Astrocyte (in vitro differentiated cells and primary cell): Measurements from ENCODE around the gene STOM. TPM values are rescaled to one million over a fixed set of nuclear protein-coding genes. Genes with fewer than 3 reads are reported as not detected.

Experiments used
- DNase-seq: peaks from one replicate; pipeline ENCODE4 v3.0.0-alpha.2; 2010; ENCODE audit warnings: low read depth
- FAIRE-seq: peaks from 2 replicates; lab custom pipeline; 2011; peaks lifted over from hg19 to GRCh38; lab: Jason Lieb, UNC
- H2AFZ ChIP-seq: 2 replicates; pipeline ENCODE4 v1.6.0; 2012; ENCODE audit warnings: low read depth, low read length, inconsistent platforms
- H3K27ac ChIP-seq: 2 replicates; pipeline ENCODE4 v1.5.1; 2011; ENCODE audit warnings: low read depth, low read length, inconsistent platforms
- H3K27me3 ChIP-seq: 2 replicates; pipeline ENCODE4 v1.6.0; 2011; ENCODE audit warnings: low read length, inconsistent platforms; ENCODE audit not compliant: insufficient read depth
- H3K36me3 ChIP-seq: 2 replicates; pipeline ENCODE4 v1.5.1; 2011; ENCODE audit warnings: low read length, inconsistent platforms; ENCODE audit not compliant: insufficient read depth
- H3K4me1 ChIP-seq: 2 replicates; pipeline ENCODE4 v1.5.1; 2011; ENCODE audit warnings: low read length, inconsistent platforms; ENCODE audit not compliant: insufficient read depth
- H3K4me2 ChIP-seq: 2 replicates; pipeline ENCODE4 v1.6.0; 2012; ENCODE audit warnings: low read length, inconsistent platforms
- H3K4me3 ChIP-seq: 2 replicates; pipeline ENCODE4 v1.5.1; 2011; ENCODE audit warnings: low read depth, mild to moderate bottlenecking, low read length, inconsistent platforms; ENCODE audit not compliant: insufficient read depth
- H3K79me2 ChIP-seq: 2 replicates; pipeline ENCODE4 v1.6.0; 2012; ENCODE audit warnings: mild to moderate bottlenecking, low read length, inconsistent platforms; ENCODE audit not compliant: insufficient read depth
- H3K9ac ChIP-seq: 2 replicates; pipeline ENCODE4 v1.6.0; 2012; ENCODE audit warnings: mild to moderate bottlenecking, low read length, inconsistent platforms
- H3K9me3 ChIP-seq: 2 replicates; pipeline ENCODE4 v1.5.1; 2012; ENCODE audit warnings: low read depth, mild to moderate bottlenecking, low read length, inconsistent platforms; ENCODE audit not compliant: insufficient read depth
- H4K20me1 ChIP-seq: 2 replicates; pipeline ENCODE4 v1.6.0; 2012; ENCODE audit warnings: low read length, inconsistent platforms; ENCODE audit not compliant: insufficient read depth
- H3K27ac Mint-ChIP-seq: one replicate; pipeline ENCODE4 v1.8.0; 2021; ENCODE audit warnings: mild to moderate bottlenecking, mixed read lengths; ENCODE audit not compliant: unreplicated experiment
- H3K27me3 Mint-ChIP-seq: one replicate; pipeline ENCODE4 v1.8.0; 2021; ENCODE audit warnings: low read depth, mixed read lengths; ENCODE audit not compliant: unreplicated experiment
- H3K36me3 Mint-ChIP-seq: one replicate; pipeline ENCODE4 v1.8.0; 2021; ENCODE audit warnings: low read depth, mixed read lengths; ENCODE audit not compliant: unreplicated experiment
- H3K4me1 Mint-ChIP-seq: one replicate; pipeline ENCODE4 v1.8.0; 2021; ENCODE audit warnings: low read depth, mixed read lengths; ENCODE audit not compliant: unreplicated experiment
- H3K4me3 Mint-ChIP-seq: one replicate; pipeline ENCODE4 v1.8.0; 2021; ENCODE audit warnings: mild to moderate bottlenecking, moderate library complexity, mixed read lengths; ENCODE audit not compliant: unreplicated experiment
- H3K9me3 Mint-ChIP-seq: one replicate; pipeline ENCODE4 v1.8.0; 2021; ENCODE audit warnings: mild to moderate bottlenecking, mixed read lengths; ENCODE audit not compliant: unreplicated experiment
- EZH2 ChIP-seq: IDR thresholded peaks from 2 replicates; pipeline ENCODE4 v1.6.1; 2012; ENCODE audit warnings: mild to moderate bottlenecking, low read length, inconsistent platforms; ENCODE audit not compliant: insufficient read depth
- total RNA-seq: library from RNA; stranded (reverse); gene quantifications from 2 replicates; pipeline ENCODE4 v1.2.1, GENCODE V29; 2021
- TF ChIP-seq, protein P1 (sequence below): IDR thresholded peaks from 2 replicates; pipeline ENCODE4 v1.5.1; 2011; ENCODE audit warnings: low read depth, mild to moderate bottlenecking, inconsistent platforms, low read length, moderate library complexity; ENCODE audit not compliant: insufficient read depth

STOM gene
- total RNA-seq, 1 donor from 2014 or later: 8.7 TPM

DNA sequence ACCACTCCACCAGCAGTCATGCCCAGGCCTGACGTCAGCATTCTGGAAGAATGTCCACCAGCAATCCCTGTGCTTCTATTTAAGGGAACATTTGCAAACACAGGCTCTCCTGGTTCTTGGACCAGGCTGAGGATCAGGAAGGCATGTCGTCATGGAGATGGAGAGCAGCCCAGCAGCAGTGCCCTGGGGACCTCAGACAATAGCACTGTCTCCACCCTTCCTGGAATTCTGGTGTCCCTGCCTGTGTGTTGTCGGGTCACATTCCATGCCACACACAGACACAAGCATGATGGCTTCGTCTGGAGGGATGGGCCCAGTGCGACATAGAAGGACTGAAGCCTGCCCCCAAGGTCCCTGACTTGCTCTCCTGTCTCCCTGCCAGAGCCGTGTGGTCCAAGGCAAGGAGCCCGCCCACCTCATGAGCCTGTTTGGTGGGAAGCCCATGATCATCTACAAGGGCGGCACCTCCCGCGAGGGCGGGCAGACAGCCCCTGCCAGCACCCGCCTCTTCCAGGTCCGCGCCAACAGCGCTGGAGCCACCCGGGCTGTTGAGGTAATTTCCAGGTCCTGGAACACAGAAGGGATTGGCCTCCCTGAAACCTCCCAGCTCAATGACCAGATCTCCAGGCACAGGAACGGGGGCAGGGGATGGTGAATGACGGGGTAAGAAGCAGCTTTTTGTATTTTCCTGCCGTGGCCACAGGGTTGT, 43.8 kb downstream of the STOM start:
- peaks cover 8% of the 10 kb centered on the region for H3K4me1 Mint-ChIP-seq
- no peak overlapping the region for H3K9ac ChIP-seq
- FAIRE-seq: no peak
- H3K27ac Mint-ChIP-seq: no peak overlapping the region
- H3K36me3 Mint-ChIP-seq: peaks cover 34% of the 10 kb centered on the region
- no peaks in the 10 kb centered on the region for H3K27me3 ChIP-seq
- H3K9me3 ChIP-seq: no peaks in the 10 kb centered on the region
- peaks cover 6% of the 10 kb centered on the region for H4K20me1 ChIP-seq
- TF ChIP-seq, protein P1, sequence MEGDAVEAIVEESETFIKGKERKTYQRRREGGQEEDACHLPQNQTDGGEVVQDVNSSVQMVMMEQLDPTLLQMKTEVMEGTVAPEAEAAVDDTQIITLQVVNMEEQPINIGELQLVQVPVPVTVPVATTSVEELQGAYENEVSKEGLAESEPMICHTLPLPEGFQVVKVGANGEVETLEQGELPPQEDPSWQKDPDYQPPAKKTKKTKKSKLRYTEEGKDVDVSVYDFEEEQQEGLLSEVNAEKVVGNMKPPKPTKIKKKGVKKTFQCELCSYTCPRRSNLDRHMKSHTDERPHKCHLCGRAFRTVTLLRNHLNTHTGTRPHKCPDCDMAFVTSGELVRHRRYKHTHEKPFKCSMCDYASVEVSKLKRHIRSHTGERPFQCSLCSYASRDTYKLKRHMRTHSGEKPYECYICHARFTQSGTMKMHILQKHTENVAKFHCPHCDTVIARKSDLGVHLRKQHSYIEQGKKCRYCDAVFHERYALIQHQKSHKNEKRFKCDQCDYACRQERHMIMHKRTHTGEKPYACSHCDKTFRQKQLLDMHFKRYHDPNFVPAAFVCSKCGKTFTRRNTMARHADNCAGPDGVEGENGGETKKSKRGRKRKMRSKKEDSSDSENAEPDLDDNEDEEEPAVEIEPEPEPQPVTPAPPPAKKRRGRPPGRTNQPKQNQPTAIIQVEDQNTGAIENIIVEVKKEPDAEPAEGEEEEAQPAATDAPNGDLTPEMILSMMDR: no peak
- no peak for TF ChIP-seq EZH2
- H3K4me3 Mint-ChIP-seq: no peak overlapping the region
- no peaks in the 10 kb centered on the region for H3K9me3 Mint-ChIP-seq
- H3K27me3 Mint-ChIP-seq: no peaks in the 10 kb centered on the region
- DNase-seq: peak; percentile 45
- no peak overlapping the region for H3K4me2 ChIP-seq
- peaks cover 16% of the 10 kb centered on the region for H3K4me1 ChIP-seq
- H2AFZ ChIP-seq: no peak overlapping the region
- H3K4me3 ChIP-seq: no peak overlapping the region
- H3K27ac ChIP-seq: peak overlapping the region; percentile 24
- no peaks in the 10 kb centered on the region for H3K79me2 ChIP-seq
- H3K36me3 ChIP-seq: peaks cover 53% of the 10 kb centered on the region

DNA sequence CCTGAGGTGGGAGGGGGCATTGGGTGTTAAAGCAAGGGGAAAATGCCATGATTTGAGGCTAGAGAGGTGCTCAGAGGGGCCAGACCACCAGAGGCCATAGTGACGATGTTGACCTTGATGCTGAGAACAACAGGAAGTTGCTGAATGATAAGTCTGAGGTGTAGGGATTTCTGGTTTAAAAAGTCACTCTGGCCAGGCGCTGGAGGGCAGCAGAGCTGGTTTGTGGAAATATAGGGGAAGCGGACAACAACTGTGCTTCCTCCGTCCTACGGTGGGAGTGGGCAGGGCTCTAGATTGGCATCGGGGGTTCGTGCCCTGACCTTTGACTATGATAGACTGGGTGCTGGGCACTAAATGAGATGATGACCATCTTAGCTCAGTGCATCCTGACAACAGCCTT, 44.7 kb downstream of the STOM start:
- peaks cover 3% of the 10 kb centered on the region for H4K20me1 ChIP-seq
- no peaks in the 10 kb centered on the region for H3K9me3 ChIP-seq
- no peaks in the 10 kb centered on the region for H3K27me3 Mint-ChIP-seq
- no peaks in the 10 kb centered on the region for H3K9me3 Mint-ChIP-seq
- no peak overlapping the region for H3K9ac ChIP-seq
- no peaks in the 10 kb centered on the region for H3K79me2 ChIP-seq
- peaks cover 29% of the 10 kb centered on the region for H3K36me3 Mint-ChIP-seq
- H3K36me3 ChIP-seq: peaks cover 48% of the 10 kb centered on the region
- no peak overlapping the region for H3K4me3 ChIP-seq
- no peak overlapping the region for H3K27ac Mint-ChIP-seq
- FAIRE-seq (no peak), DNase-seq (no peak)
- peak overlapping the region; percentile 24 for H3K27ac ChIP-seq
- peaks cover 24% of the 10 kb centered on the region for H3K4me1 ChIP-seq
- H3K27me3 ChIP-seq: no peaks in the 10 kb centered on the region
- no peak overlapping the region for H3K4me3 Mint-ChIP-seq
- H2AFZ ChIP-seq: no peak overlapping the region
- peaks cover 11% of the 10 kb centered on the region for H3K4me1 Mint-ChIP-seq
- H3K4me2 ChIP-seq: no peak overlapping the region
- TF ChIP-seq EZH2: no peak
- TF ChIP-seq, protein P1: no peak

DNA sequence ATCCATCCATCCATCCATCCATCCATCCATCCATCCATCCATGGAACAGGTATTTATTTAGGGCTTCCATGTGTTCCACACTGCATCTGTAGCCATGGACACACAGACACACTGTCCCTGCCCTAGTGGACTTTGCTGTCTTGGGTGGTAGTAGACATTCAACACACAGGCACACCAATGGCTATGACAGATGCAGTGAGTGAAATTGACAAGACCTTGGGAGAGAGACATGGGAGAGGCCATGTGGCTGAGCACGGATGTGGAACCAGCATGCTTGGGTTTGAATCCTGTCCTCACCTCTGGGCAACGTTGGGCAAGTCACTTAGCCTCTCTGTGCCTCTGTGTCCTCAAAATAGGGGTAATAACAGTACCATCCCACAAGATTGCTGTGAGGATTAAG, 45.3 kb downstream of the STOM start:
- Histone ChIP-seq H3K27ac (no peak overlapping the region), H4K20me1 (peaks cover 3% of the 10 kb centered on the region), H3K4me1 (peaks cover 24% of the 10 kb centered on the region), H3K4me2 (no peak overlapping the region), H3K79me2 (no peaks in the 10 kb centered on the region), H3K9ac (no peak overlapping the region), H3K9me3 (no peaks in the 10 kb centered on the region), H2AFZ (no peak overlapping the region), H3K36me3 (peaks cover 45% of the 10 kb centered on the region), H3K27me3 (no peaks in the 10 kb centered on the region), H3K4me3 (no peak overlapping the region)
- TF ChIP-seq, protein P1: no peak
- no peak for TF ChIP-seq EZH2
- H3K9me3 Mint-ChIP-seq: no peaks in the 10 kb centered on the region
- no peak overlapping the region for H3K4me3 Mint-ChIP-seq
- peaks cover 28% of the 10 kb centered on the region for H3K36me3 Mint-ChIP-seq
- no peaks in the 10 kb centered on the region for H3K27me3 Mint-ChIP-seq
- no peak for DNase-seq
- no peak overlapping the region for H3K27ac Mint-ChIP-seq
- FAIRE-seq: no peak
- H3K4me1 Mint-ChIP-seq: peaks cover 11% of the 10 kb centered on the region
